Uterus (tissue), 4 donors: Measurements from ENCODE around the gene NLGN3. TPM values are rescaled to one million over a fixed set of nuclear protein-coding genes. Genes with fewer than 3 reads are reported as not detected.

ENCODE experiments used
- DNase-seq, 2 donors: peaks; one replicate each; pipeline ENCODE4 v3.0.0-alpha.2; 2019 to 2020
- H3K27ac ChIP-seq, 2 donors: fragments of 200-600 bp; sonication (generic); 1 replicate in 1 of 2; 2 replicates in 1 of 2; pipeline ENCODE4 v1.5.1; 2016 to 2018
- H3K27me3 ChIP-seq, 2 donors: fragments of 200-600 bp; sonication (generic); one replicate each; pipeline ENCODE4 v1.5.1; 2018 to 2019; ENCODE audit warnings: control low read depth in 1 of 2
- H3K36me3 ChIP-seq, 2 donors: fragments of 200-600 bp; sonication (generic); one replicate each; pipeline ENCODE4 v1.5.1; 2019; ENCODE audit warnings: control low read depth in 1 of 2
- H3K4me1 ChIP-seq, 2 donors: fragments of 200-600 bp; sonication (generic); one replicate each; pipeline ENCODE4 v1.5.1; 2018 to 2019; ENCODE audit warnings: control low read depth in 1 of 2
- H3K4me3 ChIP-seq, 2 donors: fragments of 200-600 bp; sonication (generic); 1 replicate in 1 of 2; 2 replicates in 1 of 2; pipeline ENCODE4 v1.5.1; 2018 to 2019; ENCODE audit warnings: mild to moderate bottlenecking in 1 of 2
- H3K9me3 ChIP-seq, 2 donors: fragments of 200-600 bp; sonication (generic); one replicate each; pipeline ENCODE4 v1.5.1; 2019; ENCODE audit warnings: control low read depth in 1 of 2
- CTCF ChIP-seq, 4 experiments: fragments of 200-600 bp in 2 of 4; fragments of 450-650 bp in 2 of 4; sonication (generic) in 2 of 4; IDR thresholded peaks; one replicate each; pipeline ENCODE4 v1.5.1; 2016 to 2019; ENCODE audit warnings: antibody characterized with exemption in 4 of 4, mild to moderate bottlenecking in 2 of 4, moderate library complexity in 1 of 4
- POLR2A ChIP-seq, 2 donors: fragments of 450-650 bp; IDR thresholded peaks; one replicate each; pipeline ENCODE4 v1.6.1; 2016; ENCODE audit warnings: antibody characterized with exemption in 2 of 2, mild to moderate bottlenecking in 1 of 2, moderate library complexity in 1 of 2
- intact Hi-C: fragments of 100-400 bp; cut with DNase I; formaldehyde crosslinking; loops from one replicate; pipeline ENCODE4 v1.15.1; 2023; ENCODE audit warnings: low total_unique reads
- total RNA-seq, 4 donors: library from RNA; depleted of rRNA in 3 of 4; stranded (reverse); fragments of >200 nt in 3 of 4; gene quantifications; one replicate each; pipeline versions ENCODE4 v1.1.0 to v1.2.4, GENCODE V29; 2014 to 2023
- donor health status: DM: yes; HTN: yes; CAD: no.

NLGN3 gene
- total RNA-seq, 4 donors from 2014 or later, result 1.7 to 14.4 (median 5.1) TPM; not detected in 1

- H3K36me3 ChIP-seq, result no peaks in the 10 kb centered on the region
- H3K27ac ChIP-seq, result no peak overlapping the region
- H3K27me3 ChIP-seq, result no peaks in the 10 kb centered on the region
- H3K9me3 ChIP-seq, result no peaks in the 10 kb centered on the region
- H3K4me1 ChIP-seq, result no peaks in the 10 kb centered on the region
- intact Hi-C loops, result no loop called here
- DNase-seq, result no peak
- TF ChIP-seq CTCF (IDR thresholded peaks at IDR 0.05), result no peak
- TF ChIP-seq POLR2A (IDR thresholded peaks at IDR 0.05), result no peak
- H3K4me3 ChIP-seq, result no peak overlapping the region
Observed at GRCh38 chrX:71131510-71131909, 13.1 kb upstream of the NLGN3 start.

- H3K27me3 ChIP-seq, result no peaks in the 10 kb centered on the region
- H3K27ac ChIP-seq, result no peak overlapping the region
- no peak overlapping the region for H3K4me3 ChIP-seq
- DNase-seq, result no peak
- intact Hi-C loops, result no loop called here
- TF ChIP-seq CTCF (IDR thresholded peaks at IDR 0.05), result no peak
- no peak for TF ChIP-seq POLR2A (IDR thresholded peaks at IDR 0.05)
- H3K4me1 ChIP-seq, result no peaks in the 10 kb centered on the region
- no peaks in the 10 kb centered on the region for H3K36me3 ChIP-seq
- no peaks in the 10 kb centered on the region for H3K9me3 ChIP-seq
Observed at GRCh38 chrX:71140440-71140839, 4.2 kb upstream of the NLGN3 start.

GRCh38 chrX:71143508-71143907 is 1.1 kb upstream of the NLGN3 start:
- no peaks in the 10 kb centered on the region for H3K9me3 ChIP-seq
- H3K27ac ChIP-seq, result peak overlapping the region in 1 of 2 donors; percentile 21
- intact Hi-C loops, result no loop called here
- no peaks in the 10 kb centered on the region for H3K27me3 ChIP-seq
- no peaks in the 10 kb centered on the region for H3K36me3 ChIP-seq
- H3K4me1 ChIP-seq, result no peaks in the 10 kb centered on the region
- H3K4me3 ChIP-seq, result no peak overlapping the region
- no peak for TF ChIP-seq CTCF (IDR thresholded peaks at IDR 0.05)
- TF ChIP-seq POLR2A (IDR thresholded peaks at IDR 0.05), result no peak
- DNase-seq, result peak; percentile 54 to 58

- Histone ChIP-seq H3K36me3 (no peaks in the 10 kb centered on the region), H3K4me1 (no peaks in the 10 kb centered on the region), H3K4me3 (no peak overlapping the region), H3K9me3 (no peaks in the 10 kb centered on the region), H3K27ac (no peak overlapping the region), H3K27me3 (no peaks in the 10 kb centered on the region)
- intact Hi-C loops, result no loop called here
- no peak for DNase-seq
- TF ChIP-seq POLR2A (IDR thresholded peaks at IDR 0.05) (no peak), CTCF (IDR thresholded peaks at IDR 0.05) (no peak)
Observed at GRCh38 chrX:71147496-71148277, 3.0 kb downstream of the NLGN3 start.

GRCh38 chrX:71148278-71148663 is 3.6 kb downstream of the NLGN3 start:
- no peaks in the 10 kb centered on the region for H3K9me3 ChIP-seq
- H3K27me3 ChIP-seq, result no peaks in the 10 kb centered on the region
- H3K4me1 ChIP-seq, result no peaks in the 10 kb centered on the region
- no peak overlapping the region for H3K4me3 ChIP-seq
- intact Hi-C loops, result no loop called here
- DNase-seq, result no peak
- H3K36me3 ChIP-seq, result no peaks in the 10 kb centered on the region
- TF ChIP-seq POLR2A (IDR thresholded peaks at IDR 0.05), result no peak
- no peak for TF ChIP-seq CTCF (IDR thresholded peaks at IDR 0.05)
- no peak overlapping the region for H3K27ac ChIP-seq
